Measurements from ENCODE around the gene NEXMIF.

GRCh38 chrX:74814681-74815080, 110.6 kb downstream of the NEXMIF start:
- TF ChIP-seq TAF1 (IDR thresholded peaks at IDR 0.05; ENCODE audit: borderline replicate concordance, insufficient read depth, low read length), result no peak
- no peak for TF ChIP-seq POLR2AphosphoS5 (IDR thresholded peaks at IDR 0.05; ENCODE audit: low read depth, low read length)
- TF ChIP-seq, protein P1, sequence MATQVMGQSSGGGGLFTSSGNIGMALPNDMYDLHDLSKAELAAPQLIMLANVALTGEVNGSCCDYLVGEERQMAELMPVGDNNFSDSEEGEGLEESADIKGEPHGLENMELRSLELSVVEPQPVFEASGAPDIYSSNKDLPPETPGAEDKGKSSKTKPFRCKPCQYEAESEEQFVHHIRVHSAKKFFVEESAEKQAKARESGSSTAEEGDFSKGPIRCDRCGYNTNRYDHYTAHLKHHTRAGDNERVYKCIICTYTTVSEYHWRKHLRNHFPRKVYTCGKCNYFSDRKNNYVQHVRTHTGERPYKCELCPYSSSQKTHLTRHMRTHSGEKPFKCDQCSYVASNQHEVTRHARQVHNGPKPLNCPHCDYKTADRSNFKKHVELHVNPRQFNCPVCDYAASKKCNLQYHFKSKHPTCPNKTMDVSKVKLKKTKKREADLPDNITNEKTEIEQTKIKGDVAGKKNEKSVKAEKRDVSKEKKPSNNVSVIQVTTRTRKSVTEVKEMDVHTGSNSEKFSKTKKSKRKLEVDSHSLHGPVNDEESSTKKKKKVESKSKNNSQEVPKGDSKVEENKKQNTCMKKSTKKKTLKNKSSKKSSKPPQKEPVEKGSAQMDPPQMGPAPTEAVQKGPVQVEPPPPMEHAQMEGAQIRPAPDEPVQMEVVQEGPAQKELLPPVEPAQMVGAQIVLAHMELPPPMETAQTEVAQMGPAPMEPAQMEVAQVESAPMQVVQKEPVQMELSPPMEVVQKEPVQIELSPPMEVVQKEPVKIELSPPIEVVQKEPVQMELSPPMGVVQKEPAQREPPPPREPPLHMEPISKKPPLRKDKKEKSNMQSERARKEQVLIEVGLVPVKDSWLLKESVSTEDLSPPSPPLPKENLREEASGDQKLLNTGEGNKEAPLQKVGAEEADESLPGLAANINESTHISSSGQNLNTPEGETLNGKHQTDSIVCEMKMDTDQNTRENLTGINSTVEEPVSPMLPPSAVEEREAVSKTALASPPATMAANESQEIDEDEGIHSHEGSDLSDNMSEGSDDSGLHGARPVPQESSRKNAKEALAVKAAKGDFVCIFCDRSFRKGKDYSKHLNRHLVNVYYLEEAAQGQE (IDR thresholded peaks at IDR 0.05; ENCODE audit: insufficient read depth in 1 of 2, low read depth in 2 of 2, low read length in 2 of 2), result no peak
- TF ChIP-seq SIN3A (IDR thresholded peaks at IDR 0.05; ENCODE audit: borderline replicate concordance, insufficient read depth, low read length), result no peak

Measured in PFSK-1 (cell line).